GM19035 (cell line): ENCODE measurements around the gene PSG1.
"Not testable (repeated sequence)": the region's sequence is repeated elsewhere in the genome, so short reads cannot be mapped to it uniquely, and the experiment has no call there.

Experiments used
- ATAC-seq: cut with Tn5 transposase; IDR thresholded peaks from one replicate; pipeline ENCODE4 v1.9.1; 2021; ENCODE audit not compliant: unreplicated experiment

Gene PSG1

DNA sequence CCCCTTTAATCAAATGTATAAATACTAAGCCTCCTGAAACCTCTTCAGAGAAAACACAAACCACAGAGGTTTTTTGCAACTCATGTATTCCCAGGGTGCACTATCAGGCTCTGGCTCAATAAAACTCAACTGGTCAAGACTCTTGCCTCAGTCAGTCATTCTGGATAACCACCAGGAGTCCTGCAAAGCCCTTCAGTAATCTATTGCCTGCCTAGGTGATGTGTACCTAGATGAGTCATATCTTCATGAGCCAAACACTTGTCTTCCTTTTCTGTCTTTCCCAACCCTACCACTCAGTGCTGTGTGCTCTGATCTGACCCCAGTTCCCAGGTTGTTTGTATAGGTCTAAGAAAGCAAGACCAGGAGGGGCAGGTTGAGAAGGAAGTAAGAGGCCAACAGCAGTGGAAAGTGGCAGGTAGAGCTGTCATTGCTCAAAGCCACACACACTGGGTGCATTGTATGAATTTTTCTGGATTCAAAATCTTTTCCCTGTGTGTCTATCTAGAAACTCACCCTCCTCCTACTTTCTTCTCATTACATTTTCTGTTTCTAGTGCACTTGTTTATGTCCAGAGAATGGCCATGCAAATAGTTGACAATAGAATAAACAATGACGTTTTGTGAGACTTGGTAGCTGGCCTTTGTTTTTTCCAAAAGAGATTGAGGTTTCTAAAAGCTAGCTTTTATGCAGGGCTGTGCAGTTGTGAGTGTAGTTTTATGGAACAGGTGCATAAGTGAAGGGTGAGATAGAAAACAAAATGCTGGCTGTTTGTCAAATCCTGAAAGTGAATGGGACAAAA lies 48.1 kb downstream of the PSG1 start:
- ATAC-seq = no peak

DNA sequence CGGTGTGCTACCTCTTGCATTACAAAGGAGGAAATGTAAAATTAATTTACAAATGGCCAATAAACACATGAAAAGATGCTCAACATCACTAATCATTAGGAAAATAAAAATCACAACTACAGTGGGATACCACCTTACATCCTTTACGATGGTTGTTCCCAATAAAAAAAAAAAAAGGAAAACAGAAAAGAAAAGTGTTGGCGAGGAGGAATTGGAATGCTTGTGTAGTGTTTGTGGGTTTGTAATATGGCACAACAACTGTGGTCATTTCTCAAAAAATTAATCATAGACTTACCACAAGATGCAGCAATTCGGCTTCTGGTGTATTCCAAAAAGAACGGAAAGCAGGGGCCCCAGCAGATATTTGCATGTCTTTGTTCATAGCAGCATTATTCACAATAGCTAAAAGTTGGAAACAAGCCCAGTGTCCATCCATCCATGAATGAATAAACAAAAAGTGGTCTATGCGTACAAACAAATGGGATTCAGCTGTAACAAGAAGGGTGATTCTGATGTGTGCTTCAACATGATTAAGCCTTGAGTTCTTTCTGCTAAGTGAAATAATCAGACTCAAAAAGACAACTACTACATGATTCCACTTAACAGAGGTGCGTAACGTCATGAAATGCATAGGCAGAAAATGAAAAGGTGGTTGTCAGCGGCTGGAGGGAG lies 58.1 kb downstream of the PSG1 start:
- ATAC-seq = not testable (repeated sequence)

GRCh38 chr19:42819960-42820650 lies 59.4 kb downstream of the PSG1 start:
- ATAC-seq = not testable (repeated sequence)

GRCh38 chr19:42816894-42817293 lies 62.6 kb downstream of the PSG1 start:
- ATAC-seq = no peak
